Activated naive CD8-positive, alpha-beta T cell treated with anti-CD3 and anti-CD28 coated beads for 36 hours (primary cell): Measurements from ENCODE around the gene RASIP1. TPM values are rescaled to one million over a fixed set of nuclear protein-coding genes. Genes with fewer than 3 reads are reported as not detected.
"Not testable (repeated sequence)": the region's sequence is repeated elsewhere in the genome, so short reads cannot be mapped to it uniquely, and the experiment has no call there.

Experiments used
- DNase-seq: peaks from one replicate; pipeline ENCODE4 v3.0.0; 2021
- H3K27ac Mint-ChIP-seq: one replicate; pipeline ENCODE4 v1.8.0; 2022; ENCODE audit warnings: mild to moderate bottlenecking, moderate library complexity, mixed read lengths
- H3K27me3 Mint-ChIP-seq: one replicate; pipeline ENCODE4 v1.8.0; 2022; ENCODE audit warnings: mild to moderate bottlenecking, mixed read lengths
- H3K36me3 Mint-ChIP-seq: one replicate; pipeline ENCODE4 v1.8.0; 2021; ENCODE audit warnings: mild to moderate bottlenecking, mixed read lengths
- H3K4me1 Mint-ChIP-seq: one replicate; pipeline ENCODE4 v1.8.0; 2021; ENCODE audit warnings: mixed read lengths
- H3K4me3 Mint-ChIP-seq: one replicate; pipeline ENCODE4 v1.8.0; 2022; ENCODE audit warnings: mild to moderate bottlenecking, moderate library complexity, mixed read lengths
- H3K9me3 Mint-ChIP-seq: one replicate; pipeline ENCODE4 v1.8.0; 2022; ENCODE audit warnings: mixed read lengths
- total RNA-seq, 2 experiments: library from RNA; stranded (reverse); gene quantifications; one replicate each; pipeline ENCODE4 v1.2.3, GENCODE V29; 2021

Gene RASIP1
- total RNA-seq, 2 experiments from 2014 or later: 0.40 to 0.49 TPM

- H3K4me3 Mint-ChIP-seq, H3K9me3 Mint-ChIP-seq, DNase-seq, H3K36me3 Mint-ChIP-seq, H3K27ac Mint-ChIP-seq, H3K4me1 Mint-ChIP-seq: not testable (repeated sequence)
- peaks cover 18% of the 10 kb centered on the region for H3K27me3 Mint-ChIP-seq
Measured at GRCh38 chr19:48765816-48766215, 25.4 kb upstream of the RASIP1 start.

- DNase-seq: peak; percentile 30
- peaks cover 19% of the 10 kb centered on the region for H3K27me3 Mint-ChIP-seq
- peaks cover 7% of the 10 kb centered on the region for H3K4me1 Mint-ChIP-seq
- H3K27ac Mint-ChIP-seq: peak overlapping the region; percentile 74
- H3K36me3 Mint-ChIP-seq: no peaks in the 10 kb centered on the region
- H3K9me3 Mint-ChIP-seq: no peaks in the 10 kb centered on the region
- H3K4me3 Mint-ChIP-seq: no peak overlapping the region
Measured at GRCh38 chr19:48760504-48761205, 20.2 kb upstream of the RASIP1 start.

- peaks cover 41% of the 10 kb centered on the region for H3K27me3 Mint-ChIP-seq
- no peaks in the 10 kb centered on the region for H3K9me3 Mint-ChIP-seq
- H3K4me3 Mint-ChIP-seq: no peak overlapping the region
- H3K4me1 Mint-ChIP-seq: peaks cover 17% of the 10 kb centered on the region
- no peak overlapping the region for H3K27ac Mint-ChIP-seq
- no peak for DNase-seq
- H3K36me3 Mint-ChIP-seq: no peaks in the 10 kb centered on the region
Measured at GRCh38 chr19:48757741-48758144, 17.3 kb upstream of the RASIP1 start.

DNA sequence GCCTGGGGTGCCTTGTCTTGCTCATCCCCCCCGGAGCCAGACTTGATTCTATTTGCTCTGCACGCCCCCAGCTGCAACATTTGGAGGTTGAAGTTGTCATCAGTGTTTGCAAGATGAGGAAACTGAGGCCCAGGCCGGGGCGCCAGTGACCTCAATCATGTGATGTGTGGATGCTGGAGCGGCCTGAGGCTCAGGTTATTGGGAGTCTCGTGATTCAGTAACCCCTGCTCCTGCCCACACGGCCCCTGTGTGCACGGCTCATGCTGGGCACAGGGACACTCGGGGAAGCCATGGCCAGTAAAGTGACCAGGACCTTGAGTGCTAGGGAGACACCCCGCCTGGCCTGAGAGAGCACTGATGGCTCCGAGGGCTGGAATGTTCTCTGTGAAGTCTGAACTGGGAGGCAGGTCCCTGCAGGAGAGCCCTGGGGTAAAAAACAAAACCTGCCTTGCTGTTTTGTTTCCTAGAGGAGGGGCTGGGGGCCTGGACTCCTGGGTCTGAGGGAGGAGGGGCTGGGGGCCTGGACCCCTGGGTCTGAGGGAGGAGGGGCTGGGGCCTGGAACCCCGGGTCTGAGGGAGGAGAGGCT lies 16.8 kb upstream of the RASIP1 start:
- Mint-ChIP-seq H3K4me3 (no peak overlapping the region), H3K9me3 (no peaks in the 10 kb centered on the region), H3K36me3 (no peaks in the 10 kb centered on the region)

GRCh38 chr19:48756686-48757085 lies 16.3 kb upstream of the RASIP1 start:
- H3K9me3 Mint-ChIP-seq: no peaks in the 10 kb centered on the region
- no peak overlapping the region for H3K27ac Mint-ChIP-seq
- peaks cover 20% of the 10 kb centered on the region for H3K4me1 Mint-ChIP-seq
- no peak for DNase-seq
- no peaks in the 10 kb centered on the region for H3K36me3 Mint-ChIP-seq
- no peak overlapping the region for H3K4me3 Mint-ChIP-seq
- H3K27me3 Mint-ChIP-seq: peaks cover 47% of the 10 kb centered on the region

More for the DNA sequence above, 16.8 kb upstream of the RASIP1 start:
- no peak for DNase-seq
- H3K27me3 Mint-ChIP-seq: peaks cover 42% of the 10 kb centered on the region
- peaks cover 18% of the 10 kb centered on the region for H3K4me1 Mint-ChIP-seq
- H3K27ac Mint-ChIP-seq: no peak overlapping the region

DNA sequence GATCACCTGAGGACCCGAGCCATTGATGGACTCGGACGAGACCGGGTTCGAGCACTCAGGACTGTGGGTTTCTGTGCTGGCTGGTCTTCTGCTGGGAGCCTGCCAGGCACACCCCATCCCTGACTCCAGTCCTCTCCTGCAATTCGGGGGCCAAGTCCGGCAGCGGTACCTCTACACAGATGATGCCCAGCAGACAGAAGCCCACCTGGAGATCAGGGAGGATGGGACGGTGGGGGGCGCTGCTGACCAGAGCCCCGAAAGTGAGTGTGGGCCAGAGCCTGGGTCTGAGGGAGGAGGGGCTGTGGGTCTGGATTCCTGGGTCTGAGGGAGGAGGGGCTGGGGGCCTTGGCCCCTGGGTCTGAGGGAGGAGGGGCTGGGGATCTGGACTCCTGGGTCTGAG lies 15.8 kb upstream of the RASIP1 start:
- Mint-ChIP-seq H3K4me3 (no peak overlapping the region), H3K27me3 (peaks cover 47% of the 10 kb centered on the region), H3K27ac (no peak overlapping the region), H3K4me1 (peaks cover 20% of the 10 kb centered on the region), H3K36me3 (no peaks in the 10 kb centered on the region), H3K9me3 (no peaks in the 10 kb centered on the region)
- DNase-seq: no peak

- no peak for DNase-seq
- Mint-ChIP-seq H3K9me3 (no peaks in the 10 kb centered on the region), H3K27me3 (peaks cover 46% of the 10 kb centered on the region), H3K36me3 (no peaks in the 10 kb centered on the region), H3K4me3 (no peak overlapping the region), H3K27ac (no peak overlapping the region), H3K4me1 (peaks cover 18% of the 10 kb centered on the region)
Measured at GRCh38 chr19:48755787-48756186, 15.4 kb upstream of the RASIP1 start.

GRCh38 chr19:48755084-48755641 lies 14.8 kb upstream of the RASIP1 start, which contains the start of gene FGF21:
FGF21 (plus strand) TSS chr19:48755524; CDS start chr19:48756237, 713 bp downstream.
- Mint-ChIP-seq H3K4me1 (peaks cover 12% of the 10 kb centered on the region), H3K27ac (no peak within 1 kb of the TSS), H3K36me3 (no peaks in the 10 kb centered on the region), H3K27me3 (peaks cover 40% of the 10 kb centered on the region), H3K9me3 (no peaks in the 10 kb centered on the region), H3K4me3 (no peak within 1 kb of the TSS)
- no peak for DNase-seq

DNA sequence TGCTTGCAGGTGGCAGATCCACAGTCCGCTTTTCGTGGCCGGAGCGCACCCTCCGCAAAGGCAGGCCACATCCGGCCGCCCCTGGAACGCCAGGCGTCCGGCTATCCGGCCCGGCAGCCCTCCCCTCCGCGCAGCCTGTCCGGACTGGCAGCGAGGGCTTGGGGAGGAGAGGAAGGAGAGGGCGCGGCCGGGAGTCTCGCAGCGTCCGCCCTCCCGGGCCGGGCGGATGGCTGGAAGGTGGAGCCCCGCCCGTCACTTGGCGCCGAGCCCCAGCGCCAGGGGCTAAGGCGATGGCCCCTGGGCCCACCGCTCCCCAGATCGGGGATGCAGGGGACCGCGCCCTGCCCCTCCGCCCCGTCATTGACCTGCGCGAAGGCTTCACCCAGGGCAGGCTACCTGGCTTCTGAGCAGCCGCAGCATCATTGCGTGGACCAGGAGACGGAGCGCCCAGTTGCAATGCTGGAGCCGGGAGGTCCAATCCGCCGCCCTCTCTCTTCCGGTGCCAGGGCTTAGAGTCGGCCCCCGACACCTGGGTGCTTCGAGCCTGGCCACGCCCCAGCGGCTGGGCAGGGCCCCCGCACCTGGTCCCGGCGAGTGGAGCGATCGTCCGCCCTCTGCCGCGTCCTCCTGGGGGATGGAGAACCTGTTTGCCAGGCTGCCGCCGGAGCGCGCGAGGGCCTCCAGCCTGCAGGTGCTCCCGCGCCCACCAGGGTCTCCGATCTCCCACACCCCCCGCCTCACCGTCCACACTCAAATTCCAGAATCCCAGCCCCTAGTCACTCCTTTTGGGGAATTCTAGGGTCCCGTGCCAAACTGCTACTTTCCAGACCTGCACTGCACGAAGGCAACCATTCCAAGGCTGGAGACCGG lies 12.3 kb upstream of the RASIP1 start, which contains the start of gene FUT1:
TSS of gene FUT1 (minus strand) at position 146 of the 870 bp plus-strand sequence. CDS start 1,360 bp downstream, outside the sequence.
- Mint-ChIP-seq H3K27ac (no peak within 1 kb of the TSS), H3K27me3 (peaks cover 37% of the 10 kb centered on the region), H3K9me3 (no peaks in the 10 kb centered on the region), H3K4me3 (peak within 1 kb of the TSS; percentile 72), H3K4me1 (peaks cover 12% of the 10 kb centered on the region), H3K36me3 (no peaks in the 10 kb centered on the region)
- peak; percentile 52 for DNase-seq

GRCh38 chr19:48751845-48752495 lies 11.6 kb upstream of the RASIP1 start:
- Mint-ChIP-seq H3K9me3 (no peaks in the 10 kb centered on the region), H3K4me3 (peak overlapping the region; percentile 51), H3K27me3 (peaks cover 37% of the 10 kb centered on the region), H3K36me3 (no peaks in the 10 kb centered on the region), H3K4me1 (peaks cover 14% of the 10 kb centered on the region), H3K27ac (no peak overlapping the region)
- no peak for DNase-seq

DNA sequence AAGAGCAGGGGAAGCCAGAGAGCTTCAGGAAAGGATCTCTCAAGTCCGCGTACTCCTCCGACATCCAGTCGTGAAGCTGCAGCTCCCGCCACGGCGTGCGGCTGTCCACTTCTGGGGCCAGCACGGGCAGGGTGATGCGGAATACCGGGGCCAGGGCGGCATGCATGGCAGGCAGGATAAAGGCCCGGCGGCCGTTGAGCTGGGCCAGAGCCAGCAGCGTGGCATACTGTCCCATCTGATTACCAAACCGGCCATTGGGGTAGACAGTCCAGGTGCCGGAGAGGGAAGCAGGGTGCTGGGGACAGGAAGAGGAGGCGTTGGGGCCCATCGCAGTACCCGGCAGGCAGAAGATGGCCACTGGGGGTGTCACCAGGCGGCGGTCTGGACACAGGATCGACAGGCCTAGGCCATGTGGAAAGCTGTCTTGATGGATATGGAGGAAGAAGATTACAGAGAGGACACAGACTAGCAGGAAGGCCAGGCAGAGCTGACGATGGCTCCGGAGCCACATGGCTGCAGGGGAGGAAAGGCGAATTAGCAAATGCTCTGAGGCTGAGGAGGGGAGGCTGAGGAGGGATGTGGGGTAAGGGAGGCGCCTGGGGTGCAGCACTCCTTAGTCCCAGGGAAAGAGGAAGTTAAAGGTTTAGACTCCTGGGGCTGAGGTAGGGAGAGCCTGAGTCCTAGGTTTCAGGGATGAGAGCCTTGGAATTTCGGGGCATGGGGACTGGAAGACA lies 10.5 kb upstream of the RASIP1 start:
- no peak for DNase-seq
- H3K9me3 Mint-ChIP-seq: peaks cover 2% of the 10 kb centered on the region
- H3K27me3 Mint-ChIP-seq: peaks cover 44% of the 10 kb centered on the region
- peaks cover 2% of the 10 kb centered on the region for H3K36me3 Mint-ChIP-seq
- H3K4me3 Mint-ChIP-seq: peak overlapping the region; percentile 14
- no peak overlapping the region for H3K27ac Mint-ChIP-seq
- H3K4me1 Mint-ChIP-seq: peaks cover 21% of the 10 kb centered on the region

DNA sequence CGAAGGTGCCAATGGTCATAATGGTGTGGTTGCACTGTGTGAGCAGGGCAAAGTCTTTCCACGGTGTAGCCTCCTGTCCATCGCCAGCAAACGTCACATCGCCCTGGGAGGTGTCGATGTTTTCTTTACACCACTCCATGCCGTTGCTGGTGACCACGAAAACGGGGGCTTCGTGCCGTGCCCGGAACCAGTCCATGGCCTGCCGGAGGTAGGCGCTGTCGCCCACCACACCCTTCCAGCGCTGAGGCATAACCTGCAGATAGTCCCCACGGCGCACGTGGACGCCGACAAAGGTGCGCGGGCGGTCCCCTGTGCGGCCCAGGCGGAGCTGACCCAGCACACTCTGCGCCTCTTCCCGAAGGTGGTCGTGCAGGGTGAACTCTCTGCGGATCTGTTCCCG lies 9.9 kb upstream of the RASIP1 start:
- Mint-ChIP-seq H3K27ac (no peak overlapping the region), H3K4me1 (peaks cover 23% of the 10 kb centered on the region), H3K27me3 (peaks cover 46% of the 10 kb centered on the region), H3K36me3 (peaks cover 2% of the 10 kb centered on the region), H3K9me3 (peaks cover 2% of the 10 kb centered on the region), H3K4me3 (no peak overlapping the region)
- no peak for DNase-seq

GRCh38 chr19:48749571-48750198 lies 9.3 kb upstream of the RASIP1 start:
- Mint-ChIP-seq H3K27ac (no peak overlapping the region), H3K9me3 (peaks cover 2% of the 10 kb centered on the region), H3K27me3 (peaks cover 44% of the 10 kb centered on the region), H3K4me3 (no peak overlapping the region), H3K4me1 (peaks cover 23% of the 10 kb centered on the region), H3K36me3 (peaks cover 2% of the 10 kb centered on the region)
- DNase-seq: no peak
